HFF-Myc (cell line): ENCODE data around the gene PRM3.
"Not testable (repeated sequence)": the region's sequence is repeated elsewhere in the genome, so short reads cannot be mapped to it uniquely, and the experiment has no call there.

Experiments
- DNase-seq: peaks from one replicate; pipeline ENCODE4 v3.0.0-alpha.2; 2011; ENCODE audit warnings: low read depth; ENCODE audit errors: extremely low read depth
- H3K4me3 ChIP-seq: replicated peaks from 2 replicates; pipeline ENCODE4 v1.5.1; 2011; ENCODE audit warnings: low read depth, mild to moderate bottlenecking, control low read depth, low read length
- TF ChIP-seq, protein P1 (sequence below): IDR thresholded peaks from 2 replicates; pipeline ENCODE4 v1.5.1; 2012; ENCODE audit warnings: mild to moderate bottlenecking, low read depth, low read length, control low read depth; ENCODE audit errors: missing control alignments

PRM3 gene

DNA sequence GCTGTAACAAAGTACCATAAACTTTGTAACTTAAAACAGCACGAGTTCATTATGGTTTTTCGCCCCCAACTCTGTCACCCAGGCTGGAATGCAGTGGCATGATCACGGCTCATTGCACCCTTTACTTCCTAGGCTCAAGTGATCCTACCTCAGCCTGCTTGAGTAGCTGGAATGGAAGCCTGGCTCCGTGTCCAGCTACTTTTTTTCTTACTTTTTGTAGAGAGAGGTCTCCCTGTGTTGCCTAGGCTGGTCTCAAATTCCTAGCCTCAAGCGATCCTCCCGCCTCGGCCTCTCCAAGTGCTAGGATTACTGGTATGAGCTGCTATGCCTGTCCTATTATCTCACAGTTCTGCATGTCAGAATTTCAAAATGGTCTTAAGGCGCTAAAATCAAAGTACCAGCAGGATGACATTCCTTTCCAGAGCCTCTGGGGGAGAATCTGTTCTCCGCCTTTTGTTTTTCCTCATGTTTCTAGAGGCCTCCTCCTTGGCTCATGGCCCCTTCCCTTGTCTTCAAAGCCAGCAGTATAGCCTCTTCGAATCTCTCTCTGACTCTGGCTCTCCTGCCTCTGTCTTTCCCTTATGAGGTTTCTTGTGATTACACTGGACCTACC is 17.8 kb upstream of the PRM3 start:
- TF ChIP-seq, protein P1, sequence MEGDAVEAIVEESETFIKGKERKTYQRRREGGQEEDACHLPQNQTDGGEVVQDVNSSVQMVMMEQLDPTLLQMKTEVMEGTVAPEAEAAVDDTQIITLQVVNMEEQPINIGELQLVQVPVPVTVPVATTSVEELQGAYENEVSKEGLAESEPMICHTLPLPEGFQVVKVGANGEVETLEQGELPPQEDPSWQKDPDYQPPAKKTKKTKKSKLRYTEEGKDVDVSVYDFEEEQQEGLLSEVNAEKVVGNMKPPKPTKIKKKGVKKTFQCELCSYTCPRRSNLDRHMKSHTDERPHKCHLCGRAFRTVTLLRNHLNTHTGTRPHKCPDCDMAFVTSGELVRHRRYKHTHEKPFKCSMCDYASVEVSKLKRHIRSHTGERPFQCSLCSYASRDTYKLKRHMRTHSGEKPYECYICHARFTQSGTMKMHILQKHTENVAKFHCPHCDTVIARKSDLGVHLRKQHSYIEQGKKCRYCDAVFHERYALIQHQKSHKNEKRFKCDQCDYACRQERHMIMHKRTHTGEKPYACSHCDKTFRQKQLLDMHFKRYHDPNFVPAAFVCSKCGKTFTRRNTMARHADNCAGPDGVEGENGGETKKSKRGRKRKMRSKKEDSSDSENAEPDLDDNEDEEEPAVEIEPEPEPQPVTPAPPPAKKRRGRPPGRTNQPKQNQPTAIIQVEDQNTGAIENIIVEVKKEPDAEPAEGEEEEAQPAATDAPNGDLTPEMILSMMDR: no peak
- DNase-seq: no peak
- no peak overlapping the region for H3K4me3 ChIP-seq

DNA sequence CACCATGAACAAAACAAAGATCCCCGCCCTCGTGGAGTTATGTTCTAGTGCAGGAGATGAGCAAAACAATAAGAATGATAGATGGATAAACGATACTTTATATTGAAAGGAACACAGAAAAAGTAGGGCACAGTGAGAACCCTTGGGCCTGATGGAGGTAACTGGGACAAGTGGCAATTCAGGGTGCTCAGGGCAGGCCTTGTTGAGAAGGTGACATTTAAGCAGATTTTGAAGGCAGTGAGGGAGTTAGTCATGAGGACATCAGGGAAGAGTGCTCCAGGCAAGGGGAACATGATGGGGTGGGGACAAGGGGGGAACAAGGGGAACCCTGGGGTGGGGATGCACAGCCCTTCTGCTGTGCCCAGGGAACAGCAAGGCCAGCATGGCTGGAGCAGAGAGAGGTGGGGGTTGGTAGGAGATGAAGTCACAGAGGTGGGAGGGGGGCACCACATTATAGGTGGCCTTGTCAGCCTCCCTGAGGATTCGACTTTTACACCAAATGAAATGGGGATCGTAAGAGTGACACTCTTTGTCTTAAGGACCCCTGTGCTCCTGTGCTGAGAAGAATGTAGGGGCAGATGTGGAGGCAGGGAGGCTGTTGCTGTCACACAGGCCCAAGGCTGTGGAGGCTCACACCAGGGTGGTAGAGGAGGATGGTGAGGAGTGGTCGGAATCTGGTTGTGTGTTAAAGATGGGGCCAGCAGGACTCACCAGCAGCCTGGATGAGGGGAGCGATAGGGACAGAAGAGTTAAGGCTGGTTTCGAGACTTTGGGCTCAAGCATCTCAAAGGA is 16.9 kb upstream of the PRM3 start:
- TF ChIP-seq, protein P1: no peak
- no peak for DNase-seq
- no peak overlapping the region for H3K4me3 ChIP-seq

DNA sequence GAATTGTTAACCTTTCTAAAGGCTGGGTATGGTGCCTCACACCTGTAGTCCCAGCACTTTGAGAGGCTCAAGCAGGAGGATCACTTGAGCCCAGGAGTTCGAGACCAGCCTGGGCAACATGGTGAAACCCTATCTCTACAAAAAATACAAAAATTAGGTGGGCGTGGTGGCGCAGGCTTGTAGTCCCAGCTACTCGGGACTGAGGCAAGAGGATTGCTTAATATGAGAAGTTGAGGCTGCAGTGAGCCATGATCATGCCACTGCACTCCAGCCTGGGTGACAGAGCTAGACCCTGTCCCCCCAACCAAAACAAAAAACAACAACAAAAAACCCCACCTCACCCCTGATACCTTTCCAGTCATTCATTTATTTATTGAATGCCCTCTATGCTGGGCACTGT is 16.3 kb upstream of the PRM3 start:
- not testable (repeated sequence) for DNase-seq, H3K4me3 ChIP-seq

DNA sequence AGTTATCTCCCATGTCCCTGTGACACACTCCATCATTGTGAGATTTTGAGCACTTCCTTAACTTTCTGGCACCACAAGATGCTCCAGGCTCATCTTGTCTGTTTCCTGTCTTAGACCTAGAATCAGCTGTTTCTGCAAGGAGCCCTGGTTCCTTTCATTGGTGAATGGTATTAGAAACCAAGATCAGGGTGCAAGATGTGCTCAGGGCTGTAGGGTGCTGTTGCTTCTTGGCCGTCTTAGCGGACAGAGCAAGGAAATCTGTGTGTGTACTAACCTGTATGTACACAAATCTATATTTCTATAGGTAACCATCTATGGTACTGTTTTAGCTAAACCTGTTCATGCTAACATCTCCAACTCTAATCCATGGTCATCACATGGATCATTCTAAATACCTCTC is 15.8 kb upstream of the PRM3 start:
- H3K4me3 ChIP-seq: no peak overlapping the region
- TF ChIP-seq, protein P1: no peak
- no peak for DNase-seq

DNA sequence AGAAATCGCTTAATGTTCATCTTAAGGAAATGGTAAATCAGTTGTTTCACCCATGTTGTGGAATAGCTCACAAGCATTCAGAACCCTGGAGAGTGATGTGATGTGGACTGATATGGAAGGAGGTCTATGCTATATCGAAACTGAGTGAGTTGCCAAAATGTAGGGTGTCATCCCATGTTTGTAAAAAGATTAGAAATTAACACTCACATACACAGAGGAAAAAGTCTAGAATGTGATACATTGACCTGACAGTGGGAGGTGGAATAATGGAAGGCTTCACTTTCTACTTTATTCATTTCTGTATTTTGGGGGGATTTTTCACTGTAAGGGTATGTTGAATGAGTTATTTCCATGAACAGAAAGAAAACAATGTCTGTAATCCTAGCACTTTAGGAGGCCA is 12.4 kb upstream of the PRM3 start:
- no peak for DNase-seq
- no peak overlapping the region for H3K4me3 ChIP-seq
- TF ChIP-seq, protein P1: no peak

DNA sequence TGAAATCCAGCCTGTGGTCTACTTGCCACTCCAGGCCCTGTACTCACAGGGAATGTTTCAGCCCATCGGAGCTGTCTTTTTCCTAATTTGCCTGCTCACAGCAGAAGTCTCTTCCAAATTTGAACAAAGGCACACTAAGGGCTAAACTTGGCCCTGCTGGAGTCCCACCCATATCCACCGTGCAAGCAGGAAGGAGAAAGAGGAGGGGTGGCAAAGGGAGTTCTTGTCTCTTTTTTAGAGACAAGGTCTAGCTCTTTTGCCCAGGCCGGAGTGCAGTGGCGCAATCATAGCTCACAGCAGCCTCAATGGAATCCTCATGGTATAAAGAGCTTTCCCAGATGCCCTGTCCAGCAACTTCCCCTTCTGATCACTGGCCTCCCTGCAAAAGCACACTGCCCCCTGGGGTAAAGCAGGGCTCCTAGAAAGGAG is 10.4 kb upstream of the PRM3 start:
- TF ChIP-seq, protein P1: peak; percentile 23
- H3K4me3 ChIP-seq: no peak overlapping the region
- no peak for DNase-seq

DNA sequence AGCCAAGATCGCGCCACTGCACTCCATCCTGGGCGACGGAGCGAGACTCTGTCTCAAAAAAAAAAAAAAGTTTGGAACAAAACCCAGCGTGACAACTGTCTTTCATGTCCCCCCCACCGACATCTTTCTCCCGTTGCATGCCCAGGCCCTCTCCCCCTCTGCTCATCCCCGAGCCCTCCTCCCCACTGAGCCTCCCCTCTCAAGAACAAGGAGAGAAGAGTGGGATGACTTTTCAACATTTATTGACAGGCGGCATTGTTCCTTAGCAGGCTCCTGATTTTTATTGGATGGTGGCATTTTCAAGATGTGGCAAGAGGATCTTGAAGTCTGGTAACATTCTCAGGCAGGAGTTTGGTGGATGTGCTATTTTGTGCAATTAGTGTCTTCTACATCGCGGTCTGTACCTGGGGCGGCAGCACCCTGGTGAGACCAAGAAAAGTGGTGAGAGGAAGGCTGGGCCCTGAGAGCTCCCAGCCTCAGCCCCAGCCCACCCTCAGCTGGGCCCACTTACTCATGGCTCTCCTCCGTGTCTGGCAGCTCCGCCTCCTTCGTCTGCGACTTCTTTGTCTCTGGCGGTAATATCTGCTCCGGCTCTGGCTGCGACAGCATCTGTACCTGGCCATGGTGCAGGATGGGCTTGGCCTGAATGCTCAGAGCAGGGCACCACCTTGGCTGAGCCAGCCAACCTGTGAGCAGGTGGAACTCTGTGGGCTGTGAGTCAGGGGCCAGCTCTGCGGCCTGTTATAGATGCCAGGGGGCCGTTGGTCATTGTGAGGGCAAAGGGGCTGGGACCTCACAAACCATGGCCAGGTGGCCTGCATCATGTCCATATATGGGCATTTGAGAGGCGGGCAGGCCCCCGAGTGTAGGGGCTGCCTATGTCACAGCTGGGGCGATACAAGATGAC is 7.4 kb upstream of the PRM3 start, which contains the start of gene PRM1:
Gene PRM1, minus strand, starts transcription at position 715 of the 907 bp plus-strand sequence. Its CDS starts 92 bp downstream, at position 623.
- no peak within 1 kb of the TSS for H3K4me3 ChIP-seq
- DNase-seq: no peak
- TF ChIP-seq, protein P1: no peak
